A673 (cell line): ENCODE results near the gene SNRNP25.

Experiments
- EZH2 ChIP-seq: fragments of 200-600 bp; sonication (generic); IDR thresholded peaks from 2 replicates; pipeline ENCODE4 v1.6.1; 2017; ENCODE audit warnings: borderline replicate concordance, low read depth, mild to moderate bottlenecking, mixed read lengths, antibody characterized with exemption, low read length; ENCODE audit not compliant: poor library complexity, severe bottlenecking
- TF ChIP-seq, protein P1 (sequence below): fragments of 300-800, 200-600 bp; sonication (generic); conservative IDR thresholded peaks from 2 replicates; pipeline ENCODE4 v1.5.1; 2017; ENCODE audit warnings: low read depth, mild to moderate bottlenecking, antibody characterized with exemption, low read length, moderate library complexity, mixed read lengths

- TF ChIP-seq EZH2, result no peak
- TF ChIP-seq, protein P1, sequence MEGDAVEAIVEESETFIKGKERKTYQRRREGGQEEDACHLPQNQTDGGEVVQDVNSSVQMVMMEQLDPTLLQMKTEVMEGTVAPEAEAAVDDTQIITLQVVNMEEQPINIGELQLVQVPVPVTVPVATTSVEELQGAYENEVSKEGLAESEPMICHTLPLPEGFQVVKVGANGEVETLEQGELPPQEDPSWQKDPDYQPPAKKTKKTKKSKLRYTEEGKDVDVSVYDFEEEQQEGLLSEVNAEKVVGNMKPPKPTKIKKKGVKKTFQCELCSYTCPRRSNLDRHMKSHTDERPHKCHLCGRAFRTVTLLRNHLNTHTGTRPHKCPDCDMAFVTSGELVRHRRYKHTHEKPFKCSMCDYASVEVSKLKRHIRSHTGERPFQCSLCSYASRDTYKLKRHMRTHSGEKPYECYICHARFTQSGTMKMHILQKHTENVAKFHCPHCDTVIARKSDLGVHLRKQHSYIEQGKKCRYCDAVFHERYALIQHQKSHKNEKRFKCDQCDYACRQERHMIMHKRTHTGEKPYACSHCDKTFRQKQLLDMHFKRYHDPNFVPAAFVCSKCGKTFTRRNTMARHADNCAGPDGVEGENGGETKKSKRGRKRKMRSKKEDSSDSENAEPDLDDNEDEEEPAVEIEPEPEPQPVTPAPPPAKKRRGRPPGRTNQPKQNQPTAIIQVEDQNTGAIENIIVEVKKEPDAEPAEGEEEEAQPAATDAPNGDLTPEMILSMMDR, result no peak
Observed at GRCh38 chr16:62283-62967, 8.8 kb downstream of the SNRNP25 start.
